Measurements from ENCODE around the gene ZNF579. TPM values are rescaled to one million over a fixed set of nuclear protein-coding genes. Genes with fewer than 3 reads are reported as not detected.

The ZNF579 gene
- total and polyA plus RNA-seq, 9 of the 15 experiments (the other 6 are each of a cell fraction or from before 2014, with no cell fraction given), result 0.06 to 15.9 (median 1.6) TPM

DNA sequence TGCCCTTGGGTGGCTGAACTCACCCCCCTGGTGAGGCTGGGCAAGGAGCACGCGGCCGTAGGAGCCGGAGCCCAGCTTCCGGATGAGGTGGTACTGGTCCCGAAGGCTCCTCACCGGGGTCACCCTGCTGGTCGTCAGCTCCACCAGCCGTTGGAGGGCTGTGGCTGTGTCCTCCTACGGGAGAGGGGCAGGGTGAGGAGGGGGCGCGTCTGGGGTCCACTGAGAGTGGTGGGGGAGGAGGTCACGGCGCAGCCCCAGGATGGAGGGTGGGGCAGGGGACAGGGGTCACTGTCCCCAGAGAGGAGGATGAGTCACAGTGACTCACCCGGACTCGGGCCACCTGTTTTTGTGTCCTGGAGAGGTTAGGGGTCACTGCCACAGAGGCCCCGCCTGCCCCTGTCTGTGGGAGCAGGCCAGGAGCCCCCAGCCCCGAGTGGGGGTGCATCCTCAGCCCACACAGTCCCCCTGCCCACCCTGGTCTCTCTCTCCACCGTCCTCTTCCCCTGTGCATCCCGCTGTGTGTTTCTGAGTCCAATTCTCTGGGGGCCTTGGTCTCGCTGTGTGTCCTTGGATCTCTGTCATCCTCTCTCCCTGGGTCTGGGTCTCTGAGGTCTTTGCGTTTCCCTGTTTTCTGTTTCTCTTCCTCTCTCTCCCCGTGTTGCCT lies 35.7 kb downstream of the ZNF579 start (continued):
- TF ChIP-seq, protein P1, sequence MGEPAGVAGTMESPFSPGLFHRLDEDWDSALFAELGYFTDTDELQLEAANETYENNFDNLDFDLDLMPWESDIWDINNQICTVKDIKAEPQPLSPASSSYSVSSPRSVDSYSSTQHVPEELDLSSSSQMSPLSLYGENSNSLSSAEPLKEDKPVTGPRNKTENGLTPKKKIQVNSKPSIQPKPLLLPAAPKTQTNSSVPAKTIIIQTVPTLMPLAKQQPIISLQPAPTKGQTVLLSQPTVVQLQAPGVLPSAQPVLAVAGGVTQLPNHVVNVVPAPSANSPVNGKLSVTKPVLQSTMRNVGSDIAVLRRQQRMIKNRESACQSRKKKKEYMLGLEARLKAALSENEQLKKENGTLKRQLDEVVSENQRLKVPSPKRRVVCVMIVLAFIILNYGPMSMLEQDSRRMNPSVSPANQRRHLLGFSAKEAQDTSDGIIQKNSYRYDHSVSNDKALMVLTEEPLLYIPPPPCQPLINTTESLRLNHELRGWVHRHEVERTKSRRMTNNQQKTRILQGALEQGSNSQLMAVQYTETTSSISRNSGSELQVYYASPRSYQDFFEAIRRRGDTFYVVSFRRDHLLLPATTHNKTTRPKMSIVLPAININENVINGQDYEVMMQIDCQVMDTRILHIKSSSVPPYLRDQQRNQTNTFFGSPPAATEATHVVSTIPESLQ (CRISPR knock-in tag; IDR thresholded peaks at IDR 0.05), result no peak
- TF ChIP-seq, protein P2, sequence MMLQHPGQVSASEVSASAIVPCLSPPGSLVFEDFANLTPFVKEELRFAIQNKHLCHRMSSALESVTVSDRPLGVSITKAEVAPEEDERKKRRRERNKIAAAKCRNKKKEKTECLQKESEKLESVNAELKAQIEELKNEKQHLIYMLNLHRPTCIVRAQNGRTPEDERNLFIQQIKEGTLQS (IDR thresholded peaks at IDR 0.05), result peak; percentile 98
- TF ChIP-seq, protein P2 (CRISPR knock-in tag; conservative IDR thresholded peaks at IDR 0.05), result no peak; the same call in 1 of the 2 replicates
- 0 out of 2 replicates have a peak, but pooled peaks have one; percentile 45 for TF ChIP-seq ZEB2 (IDR thresholded peaks at IDR 0.05)
- peak; percentile 100 for TF ChIP-seq FOSL1 (tag; conservative IDR thresholded peaks at IDR 0.05)
- TF ChIP-seq STAT5A (IDR thresholded peaks at IDR 0.05; ENCODE audit: borderline replicate concordance, low read length), result no peak
- TF ChIP-seq NFRKB (IDR thresholded peaks at IDR 0.05; ENCODE audit: low read depth), result 0 out of 2 replicates have a peak, but pooled peaks have one; percentile 35
- TF ChIP-seq NR1H2 (CRISPR knock-in tag; IDR thresholded peaks at IDR 0.05), result peak; percentile 88; the same call in 1 of the 2 replicates
- peak; percentile 27; the same call in 1 of the 2 replicates for TF ChIP-seq PHF8 (IDR thresholded peaks at IDR 0.05; ENCODE audit: borderline replicate concordance, low read length)
- no peak for TF ChIP-seq CBX2 (IDR thresholded peaks at IDR 0.05; ENCODE audit: insufficient read depth, low read length, poor library complexity, severe bottlenecking)
- TF ChIP-seq BMI1 (IDR thresholded peaks at IDR 0.05; ENCODE audit: low read length), result no peak
- TF ChIP-seq, protein P3, sequence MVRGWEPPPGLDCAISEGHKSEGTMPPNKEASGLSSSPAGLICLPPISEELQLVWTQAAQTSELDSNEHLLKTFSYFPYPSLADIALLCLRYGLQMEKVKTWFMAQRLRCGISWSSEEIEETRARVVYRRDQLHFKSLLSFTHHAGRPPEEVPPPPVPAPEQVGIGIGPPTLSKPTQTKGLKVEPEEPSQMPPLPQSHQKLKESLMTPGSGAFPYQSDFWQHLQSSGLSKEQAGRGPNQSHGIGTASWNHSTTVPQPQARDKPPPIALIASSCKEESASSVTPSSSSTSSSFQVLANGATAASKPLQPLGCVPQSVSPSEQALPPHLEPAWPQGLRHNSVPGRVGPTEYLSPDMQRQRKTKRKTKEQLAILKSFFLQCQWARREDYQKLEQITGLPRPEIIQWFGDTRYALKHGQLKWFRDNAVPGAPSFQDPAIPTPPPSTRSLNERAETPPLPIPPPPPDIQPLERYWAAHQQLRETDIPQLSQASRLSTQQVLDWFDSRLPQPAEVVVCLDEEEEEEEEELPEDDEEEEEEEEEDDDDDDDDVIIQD (CRISPR knock-in tag; IDR thresholded peaks at IDR 0.05), result no peak
- TF ChIP-seq, protein P4, sequence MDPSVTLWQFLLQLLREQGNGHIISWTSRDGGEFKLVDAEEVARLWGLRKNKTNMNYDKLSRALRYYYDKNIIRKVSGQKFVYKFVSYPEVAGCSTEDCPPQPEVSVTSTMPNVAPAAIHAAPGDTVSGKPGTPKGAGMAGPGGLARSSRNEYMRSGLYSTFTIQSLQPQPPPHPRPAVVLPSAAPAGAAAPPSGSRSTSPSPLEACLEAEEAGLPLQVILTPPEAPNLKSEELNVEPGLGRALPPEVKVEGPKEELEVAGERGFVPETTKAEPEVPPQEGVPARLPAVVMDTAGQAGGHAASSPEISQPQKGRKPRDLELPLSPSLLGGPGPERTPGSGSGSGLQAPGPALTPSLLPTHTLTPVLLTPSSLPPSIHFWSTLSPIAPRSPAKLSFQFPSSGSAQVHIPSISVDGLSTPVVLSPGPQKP (CRISPR knock-in tag; IDR thresholded peaks at IDR 0.05), result no peak
- TF ChIP-seq, protein P5, sequence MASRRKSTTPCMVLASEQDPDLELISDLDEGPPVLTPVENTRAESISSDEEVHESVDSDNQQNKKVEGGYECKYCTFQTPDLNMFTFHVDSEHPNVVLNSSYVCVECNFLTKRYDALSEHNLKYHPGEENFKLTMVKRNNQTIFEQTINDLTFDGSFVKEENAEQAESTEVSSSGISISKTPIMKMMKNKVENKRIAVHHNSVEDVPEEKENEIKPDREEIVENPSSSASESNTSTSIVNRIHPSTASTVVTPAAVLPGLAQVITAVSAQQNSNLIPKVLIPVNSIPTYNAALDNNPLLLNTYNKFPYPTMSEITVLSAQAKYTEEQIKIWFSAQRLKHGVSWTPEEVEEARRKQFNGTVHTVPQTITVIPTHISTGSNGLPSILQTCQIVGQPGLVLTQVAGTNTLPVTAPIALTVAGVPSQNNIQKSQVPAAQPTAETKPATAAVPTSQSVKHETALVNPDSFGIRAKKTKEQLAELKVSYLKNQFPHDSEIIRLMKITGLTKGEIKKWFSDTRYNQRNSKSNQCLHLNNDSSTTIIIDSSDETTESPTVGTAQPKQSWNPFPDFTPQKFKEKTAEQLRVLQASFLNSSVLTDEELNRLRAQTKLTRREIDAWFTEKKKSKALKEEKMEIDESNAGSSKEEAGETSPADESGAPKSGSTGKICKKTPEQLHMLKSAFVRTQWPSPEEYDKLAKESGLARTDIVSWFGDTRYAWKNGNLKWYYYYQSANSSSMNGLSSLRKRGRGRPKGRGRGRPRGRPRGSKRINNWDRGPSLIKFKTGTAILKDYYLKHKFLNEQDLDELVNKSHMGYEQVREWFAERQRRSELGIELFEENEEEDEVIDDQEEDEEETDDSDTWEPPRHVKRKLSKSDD (conservative IDR thresholded peaks at IDR 0.05; ENCODE audit: low read length), result no peak
- TF ChIP-seq NCOA1 (IDR thresholded peaks at IDR 0.05; ENCODE audit: low read depth), result peak; percentile 68; the same call in 1 of the 2 replicates
- peak; percentile 87; the same call in 1 of the 2 replicates for TF ChIP-seq GATAD2A (IDR thresholded peaks at IDR 0.05)

Data from K562 (cell line).